ENCODE measurements around the gene ARL2BP. TPM values are rescaled to one million over a fixed set of nuclear protein-coding genes. Genes with fewer than 3 reads are reported as not detected.

ARL2BP gene
- total RNA-seq, 6 experiments from 2014 or later: 19.3 to 26.8 (median 22.0) TPM

DNA sequence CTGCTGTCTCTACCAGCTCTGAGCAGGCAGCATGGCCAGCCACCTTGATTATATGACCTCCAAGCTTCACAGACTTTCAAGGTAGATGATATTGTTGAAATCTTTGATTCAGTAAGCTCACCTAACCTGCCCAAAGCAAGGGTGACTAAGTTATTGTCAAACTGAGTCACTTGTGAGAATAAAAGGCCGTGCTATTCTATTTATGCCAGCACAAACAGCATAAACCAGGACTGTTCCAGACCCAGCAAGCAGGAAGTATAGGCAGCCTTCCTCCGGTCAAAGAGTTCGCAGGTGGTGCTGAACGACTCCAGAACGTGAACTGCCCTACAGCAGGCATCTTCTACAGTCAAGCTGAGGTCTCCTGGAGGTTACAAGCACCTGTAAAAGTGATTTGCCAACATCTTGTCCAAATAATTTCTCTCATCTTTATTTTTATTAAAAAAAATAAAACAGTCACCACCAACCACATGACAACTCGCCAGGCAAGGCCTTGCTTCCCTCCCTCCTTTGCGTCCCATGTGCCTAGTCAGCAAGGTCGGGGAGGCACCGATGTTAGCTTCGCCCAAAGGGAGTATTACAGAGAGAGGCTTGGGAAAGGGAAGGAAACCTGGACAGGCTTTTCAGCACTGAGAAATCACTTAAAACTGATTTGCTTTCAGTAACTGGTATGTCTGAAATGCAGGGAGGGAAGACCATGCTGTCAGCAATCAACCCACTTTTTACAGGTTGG is 10.8 kb downstream of the ARL2BP start:
- H3K27me3 ChIP-seq: no peaks in the 10 kb centered on the region
- no peak overlapping the region for H3K27ac ChIP-seq
- WGBS (ENCODE audit: insufficient coverage, low coverage, low lambda C conversion rate, missing lambda C conversion rate): 81% methylated on average over 7 of the region's 10 CpGs
- intact Hi-C loops (cut with DNase I): no loop called here
- peaks cover 0 to 24% (median 9%) of the 10 kb centered on the region in 4 donors for H3K4me1 ChIP-seq
- no peak for TF ChIP-seq POLR2A (IDR thresholded peaks at IDR 0.05)
- TF ChIP-seq, protein P1, sequence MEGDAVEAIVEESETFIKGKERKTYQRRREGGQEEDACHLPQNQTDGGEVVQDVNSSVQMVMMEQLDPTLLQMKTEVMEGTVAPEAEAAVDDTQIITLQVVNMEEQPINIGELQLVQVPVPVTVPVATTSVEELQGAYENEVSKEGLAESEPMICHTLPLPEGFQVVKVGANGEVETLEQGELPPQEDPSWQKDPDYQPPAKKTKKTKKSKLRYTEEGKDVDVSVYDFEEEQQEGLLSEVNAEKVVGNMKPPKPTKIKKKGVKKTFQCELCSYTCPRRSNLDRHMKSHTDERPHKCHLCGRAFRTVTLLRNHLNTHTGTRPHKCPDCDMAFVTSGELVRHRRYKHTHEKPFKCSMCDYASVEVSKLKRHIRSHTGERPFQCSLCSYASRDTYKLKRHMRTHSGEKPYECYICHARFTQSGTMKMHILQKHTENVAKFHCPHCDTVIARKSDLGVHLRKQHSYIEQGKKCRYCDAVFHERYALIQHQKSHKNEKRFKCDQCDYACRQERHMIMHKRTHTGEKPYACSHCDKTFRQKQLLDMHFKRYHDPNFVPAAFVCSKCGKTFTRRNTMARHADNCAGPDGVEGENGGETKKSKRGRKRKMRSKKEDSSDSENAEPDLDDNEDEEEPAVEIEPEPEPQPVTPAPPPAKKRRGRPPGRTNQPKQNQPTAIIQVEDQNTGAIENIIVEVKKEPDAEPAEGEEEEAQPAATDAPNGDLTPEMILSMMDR (IDR thresholded peaks at IDR 0.05): no peak
- ATAC-seq (no peak), DNase-seq (peak in 2 of 3 donors; percentile 13 to 20)
- no peak overlapping the region for H3K4me3 ChIP-seq
- H3K36me3 ChIP-seq: peaks cover 0 to 11% (median 0%) of the 10 kb centered on the region in 4 donors
- no peaks in the 10 kb centered on the region for H3K9me3 ChIP-seq

DNA sequence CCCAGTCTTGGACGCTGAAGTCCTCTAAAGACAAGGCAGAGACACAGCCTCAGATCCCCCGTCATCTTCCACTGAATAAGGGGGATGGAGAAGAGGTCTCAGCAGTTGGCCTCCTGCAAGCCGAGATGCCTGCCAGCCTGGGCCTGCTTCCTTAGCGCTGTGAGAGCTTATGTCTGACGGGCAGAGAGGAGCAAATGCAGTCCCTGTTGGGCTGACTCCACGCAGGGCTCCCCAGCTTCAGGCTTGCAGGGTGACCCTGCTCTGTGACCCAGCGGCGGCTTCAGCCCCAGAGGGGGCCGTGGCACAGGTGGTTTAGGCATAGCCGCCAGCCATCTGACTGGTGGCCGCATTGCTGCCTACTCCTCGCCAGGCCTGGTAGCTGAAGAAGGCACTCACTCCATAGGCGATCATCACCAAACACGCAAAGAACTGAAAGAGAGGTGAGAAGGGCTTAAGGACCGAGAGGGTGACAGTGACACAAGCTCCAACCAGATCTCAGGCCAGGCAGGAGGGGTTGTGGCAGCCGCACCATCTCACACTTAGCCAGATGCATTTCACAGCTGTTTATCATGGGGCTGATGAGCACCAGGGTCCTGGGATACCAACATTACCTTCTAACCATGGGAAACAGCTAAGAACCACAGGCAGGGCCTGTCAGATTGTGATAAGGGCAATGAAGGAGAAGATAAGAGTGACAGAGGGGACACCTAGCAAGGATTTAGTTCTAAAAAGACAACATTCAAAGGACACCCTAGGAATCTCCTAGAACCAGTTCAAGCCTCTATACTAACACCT is 11.7 kb downstream of the ARL2BP start:
- no peak overlapping the region for H3K4me3 ChIP-seq
- H3K9me3 ChIP-seq: no peaks in the 10 kb centered on the region
- DNase-seq (peak in 2 of 3 donors; percentile 37 to 39), ATAC-seq (no peak)
- WGBS (ENCODE audit: insufficient coverage, low coverage, low lambda C conversion rate, missing lambda C conversion rate): 73% methylated on average over 3 of the region's 16 CpGs
- H3K27me3 ChIP-seq: no peaks in the 10 kb centered on the region
- H3K36me3 ChIP-seq: peaks cover 0 to 3% (median 0%) of the 10 kb centered on the region in 4 donors
- TF ChIP-seq POLR2A (IDR thresholded peaks at IDR 0.05): no peak
- TF ChIP-seq, protein P1 (IDR thresholded peaks at IDR 0.05): no peak
- peaks cover 0 to 18% (median 8%) of the 10 kb centered on the region in 4 donors for H3K4me1 ChIP-seq
- H3K27ac ChIP-seq: no peak overlapping the region
- intact Hi-C loops (cut with DNase I): no loop called here

DNA sequence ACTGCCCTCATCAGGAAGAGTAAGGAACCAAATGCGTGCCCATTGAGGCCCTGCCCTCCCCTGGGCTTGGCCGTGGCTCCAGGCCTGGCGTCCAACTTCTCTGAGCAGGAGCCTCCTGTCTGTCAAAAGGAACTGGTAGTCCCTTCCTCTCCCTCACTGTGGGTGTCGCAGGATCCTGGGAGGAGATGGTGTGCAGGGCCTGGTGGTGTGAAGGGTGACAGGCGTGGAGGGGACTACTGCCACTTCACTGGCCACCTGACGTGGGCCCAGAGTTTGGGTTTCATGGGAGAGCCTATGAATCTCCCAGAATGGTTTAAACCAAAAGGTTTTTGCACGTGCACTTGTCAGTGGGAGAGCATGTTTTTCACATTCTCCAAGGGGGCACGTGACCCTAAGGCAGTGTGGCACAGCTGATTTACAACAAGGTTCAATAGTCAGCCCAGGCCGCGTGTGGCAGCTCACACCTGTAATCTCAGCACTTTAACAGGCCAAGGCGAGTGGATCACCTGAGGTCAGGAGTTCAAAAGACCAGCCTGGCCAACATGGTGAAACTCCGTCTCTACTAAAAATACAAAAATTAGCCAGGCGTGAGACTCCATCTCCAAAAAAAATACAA is 12.5 kb downstream of the ARL2BP start:
- TF ChIP-seq, protein P1 (IDR thresholded peaks at IDR 0.05): no peak
- TF ChIP-seq POLR2A (IDR thresholded peaks at IDR 0.05): no peak
- Histone ChIP-seq H3K4me1 (peaks cover 0 to 14% (median 7%) of the 10 kb centered on the region in 4 donors), H3K4me3 (no peak overlapping the region), H3K9me3 (no peaks in the 10 kb centered on the region), H3K36me3 (no peaks in the 10 kb centered on the region), H3K27me3 (no peaks in the 10 kb centered on the region), H3K27ac (no peak overlapping the region)
- WGBS (ENCODE audit: insufficient coverage, low coverage, low lambda C conversion rate, missing lambda C conversion rate): 43% methylated on average over 8 of the region's 13 CpGs
- ATAC-seq: peak in 1 of 4 donors; percentile 49
- DNase-seq: peak in 2 of 3 donors; percentile 54 to 70
- intact Hi-C loops (cut with DNase I): no loop called here

DNA sequence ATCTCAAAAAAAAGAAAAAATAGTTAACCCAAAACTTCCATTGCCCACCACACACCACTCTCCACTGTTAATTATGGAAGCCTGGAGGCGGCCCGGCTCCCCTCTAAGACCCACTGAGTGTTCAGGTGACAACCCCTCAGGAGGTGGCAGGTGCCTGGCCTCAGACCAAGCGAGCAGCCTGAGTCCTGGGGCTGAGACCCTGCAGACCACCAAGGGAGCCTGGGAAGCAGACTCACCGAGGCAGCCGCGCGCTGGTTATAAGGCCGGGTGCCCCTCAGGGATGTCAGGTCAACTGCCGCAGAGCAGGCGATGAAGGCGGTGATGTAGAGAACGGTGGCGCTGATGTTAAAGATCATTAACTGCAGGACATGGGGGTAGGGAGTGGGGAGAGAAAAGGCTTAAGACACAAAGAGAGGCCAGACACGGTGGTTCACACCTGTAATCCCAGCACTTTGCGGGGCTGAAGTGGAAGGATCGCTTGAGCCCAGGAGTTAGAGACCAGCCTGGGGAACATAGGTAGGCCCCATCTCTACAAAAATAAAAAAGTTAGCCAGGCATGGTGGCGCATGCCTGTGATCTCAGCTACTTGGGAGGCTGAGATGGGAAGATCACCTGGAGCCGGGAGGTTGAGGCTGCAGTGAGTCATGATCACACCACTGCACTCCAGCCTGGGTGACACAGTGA is 13.3 kb downstream of the ARL2BP start:
- no peaks in the 10 kb centered on the region for H3K36me3 ChIP-seq
- peak in 2 of 3 donors; percentile 45 to 46 for DNase-seq
- intact Hi-C loops (cut with DNase I): no loop called here

More for the DNA sequence above, 13.3 kb downstream of the ARL2BP start:
- ATAC-seq: no peak
- Histone ChIP-seq H3K4me3 (no peak overlapping the region), H3K9me3 (no peaks in the 10 kb centered on the region), H3K27ac (no peak overlapping the region), H3K27me3 (no peaks in the 10 kb centered on the region), H3K4me1 (peaks cover 0 to 7% (median 3%) of the 10 kb centered on the region in 4 donors)
- TF ChIP-seq POLR2A (IDR thresholded peaks at IDR 0.05): no peak
- TF ChIP-seq, protein P1 (IDR thresholded peaks at IDR 0.05): no peak
- 98% methylated on average over 9 of the region's 18 CpGs for WGBS (ENCODE audit: insufficient coverage, low coverage, low lambda C conversion rate, missing lambda C conversion rate)

All from right lobe of liver (tissue), 6 donors.